PC-3 (cell line): ENCODE data around the gene RPL32. TPM values are rescaled to one million over a fixed set of nuclear protein-coding genes. Genes with fewer than 3 reads are reported as not detected.

ENCODE experiments used
- ATAC-seq: fragments of 200-7000 bp; cut with Tn5 transposase; 2 replicates; pipeline ENCODE4 v1.9.1; 2020; ENCODE audit warnings: mild to moderate bottlenecking, moderate library complexity
- BruUV-seq: library from RNA; stranded (reverse); fragments of 400-500 nt; replicated peaks from 2 replicates; lab custom pipeline; 2021; lab: Mats Ljungman, UMichigan
- CTCF ChIA-PET: fragments of 300-600 bp; sonication (Branson Sonifier 250); formaldehyde crosslinking; loops from one replicate; lab custom pipeline; 2022; ENCODE audit warnings: antibody characterized with exemption; lab: Charles Lee
- POLR2A ChIA-PET: fragments of 300-600 bp; sonication (Branson Sonifier 250); formaldehyde crosslinking; loops from one replicate; lab custom pipeline; 2022; ENCODE audit warnings: antibody characterized with exemption; ENCODE audit not compliant: unreplicated experiment; lab: Charles Lee
- DNase-seq: peaks from one replicate; pipeline ENCODE4 v3.0.0-alpha.2; 2015
- H2AFZ ChIP-seq: fragments of 300-600 bp; sonication (generic); 2 replicates; pipeline ENCODE4 v1.6.0; 2016; ENCODE audit warnings: antibody characterized with exemption, low read length
- H3F3A ChIP-seq: fragments of 300-600 bp; sonication (generic); one replicate; pipeline ENCODE4 v1.6.0; 2017; ENCODE audit warnings: antibody characterized with exemption, low read length, control low read depth, mild to moderate bottlenecking; ENCODE audit not compliant: unreplicated experiment
- H3K27ac ChIP-seq: fragments of 300-600 bp; sonication (generic); 2 replicates; pipeline ENCODE4 v1.5.1; 2016; ENCODE audit warnings: mild to moderate bottlenecking, low read length
- H3K27me3 ChIP-seq: fragments of 300-600 bp; sonication (generic); 2 replicates; pipeline ENCODE4 v1.6.1; 2016; ENCODE audit warnings: low read length, mixed read lengths
- H3K36me3 ChIP-seq: fragments of 300-600 bp; sonication (generic); 2 replicates; pipeline ENCODE4 v1.6.1; 2016; ENCODE audit warnings: low read depth, mixed run types, low read length, mixed read lengths
- H3K4me1 ChIP-seq: fragments of 300-600 bp; sonication (generic); 2 replicates; pipeline ENCODE4 v1.5.1; 2016; ENCODE audit warnings: low read length; ENCODE audit not compliant: insufficient read depth
- H3K4me2 ChIP-seq: fragments of 300-600 bp; sonication (generic); 2 replicates; pipeline ENCODE4 v1.6.0; 2016; ENCODE audit warnings: low read length
- H3K4me3 ChIP-seq: fragments of 300-600 bp; sonication (generic); 2 replicates; pipeline ENCODE4 v1.5.1; 2016; ENCODE audit warnings: mild to moderate bottlenecking, low read length, mixed read lengths
- H3K79me2 ChIP-seq: fragments of 300-600 bp; sonication (generic); 2 replicates; pipeline ENCODE4 v1.6.1; 2017; ENCODE audit warnings: low read length, mixed read lengths
- H3K9ac ChIP-seq: fragments of 300-600 bp; sonication (generic); 2 replicates; pipeline ENCODE4 v1.6.0; 2016; ENCODE audit warnings: mild to moderate bottlenecking, low read length
- H3K9me2 ChIP-seq: fragments of 300-600 bp; sonication (generic); replicated peaks from 2 replicates; pipeline ENCODE4 v1.6.1; 2016; ENCODE audit warnings: mixed run types, low read length, mixed read lengths
- H3K9me3 ChIP-seq: fragments of 300-600 bp; sonication (generic); 2 replicates; pipeline ENCODE4 v1.6.1; 2016; ENCODE audit warnings: low read length, mixed read lengths
- H4K20me1 ChIP-seq: fragments of 300-600 bp; sonication (generic); 2 replicates; pipeline ENCODE4 v1.6.1; 2016; ENCODE audit warnings: low read length, mixed read lengths
- CTCF ChIP-seq: fragments of 300-600 bp; sonication (generic); conservative IDR thresholded peaks from 2 replicates; pipeline ENCODE4 v1.5.1; 2017; ENCODE audit warnings: antibody characterized with exemption, low read depth, mild to moderate bottlenecking, low read length
- EZH2 ChIP-seq: fragments of 300-600 bp; sonication (generic); IDR thresholded peaks from one replicate; pipeline ENCODE4 v1.6.1; 2017; ENCODE audit warnings: antibody characterized with exemption, mild to moderate bottlenecking, low read length; ENCODE audit not compliant: unreplicated experiment
- EZH2phosphoT487 ChIP-seq: fragments of 300-600 bp; sonication (generic); IDR thresholded peaks from 2 replicates; pipeline ENCODE4 v1.6.1; 2018; ENCODE audit warnings: mild to moderate bottlenecking, antibody characterized with exemption, low read length, borderline replicate concordance
- intact Hi-C: fragments of 100-400 bp; cut with micrococcal nuclease; formaldehyde crosslinking; loops from 2 replicates; pipeline ENCODE4 v1.9.0; 2023
- total RNA-seq: library from RNA; depleted of rRNA; stranded (reverse); fragments of >200 nt; gene quantifications from 2 replicates; pipeline ENCODE4 v1.2.3, GENCODE V29; 2014

The RPL32 gene
- total RNA-seq, 1 experiment from 2014 or later, result 2,663 TPM

GRCh38 chr3:12815078-12815477, 26.3 kb downstream of the RPL32 start:
- no peaks in the 10 kb centered on the region for H3K79me2 ChIP-seq
- CTCF ChIA-PET, result interaction anchor here (0.6 kb wide), 1 partner anchor 237 kb away, joined by 4 read pairs; no protein-coding TSS in a partner anchor
- no peaks in the 10 kb centered on the region for H4K20me1 ChIP-seq
- intact Hi-C loops, result no loop called here
- no peaks in the 10 kb centered on the region for H3K4me1 ChIP-seq
- no peak overlapping the region for H3K4me2 ChIP-seq
- no peaks in the 10 kb centered on the region for H3K9me2 ChIP-seq
- BruUV-seq, result no TSS peak
- no peak overlapping the region for H3K27ac ChIP-seq
- no peak overlapping the region for H3K4me3 ChIP-seq
- H3F3A ChIP-seq, result no peaks in the 10 kb centered on the region
- H2AFZ ChIP-seq, result no peak overlapping the region
- ATAC-seq (no peak), DNase-seq (no peak)
- H3K27me3 ChIP-seq, result no peaks in the 10 kb centered on the region
- POLR2A ChIA-PET, result no interaction called here
- TF ChIP-seq EZH2phosphoT487, result no peak
- TF ChIP-seq CTCF, result no peak
- no peak for TF ChIP-seq EZH2
- H3K36me3 ChIP-seq, result no peaks in the 10 kb centered on the region
- H3K9me3 ChIP-seq, result no peaks in the 10 kb centered on the region
- H3K9ac ChIP-seq, result no peak overlapping the region

GRCh38 chr3:12813967-12814366, 27.4 kb downstream of the RPL32 start:
- Histone ChIP-seq H3K4me2 (no peak overlapping the region), H3K36me3 (no peaks in the 10 kb centered on the region), H3K27me3 (no peaks in the 10 kb centered on the region), H3K9ac (no peak overlapping the region), H3K9me3 (no peaks in the 10 kb centered on the region), H3F3A (no peaks in the 10 kb centered on the region), H3K4me1 (peaks cover 5% of the 10 kb centered on the region; the same call in 1 of the 2 replicates), H3K4me3 (no peak overlapping the region), H4K20me1 (no peaks in the 10 kb centered on the region), H3K27ac (no peak overlapping the region), H3K9me2 (no peaks in the 10 kb centered on the region), H2AFZ (no peak overlapping the region), H3K79me2 (no peaks in the 10 kb centered on the region)
- ChIA-PET POLR2A (no interaction called here), CTCF (no interaction called here)
- TF ChIP-seq CTCF (no peak), EZH2 (no peak), EZH2phosphoT487 (no peak)
- intact Hi-C loops, result no loop called here
- no TSS peak for BruUV-seq
- ATAC-seq, result no peak
- no peak for DNase-seq

GRCh38 chr3:12812812-12813211, 28.6 kb downstream of the RPL32 start:
- ATAC-seq (no peak), DNase-seq (no peak)
- no peak overlapping the region for H3K4me3 ChIP-seq
- H3K4me2 ChIP-seq, result no peak overlapping the region
- no peaks in the 10 kb centered on the region for H3K79me2 ChIP-seq
- H3K27me3 ChIP-seq, result no peaks in the 10 kb centered on the region
- no peak overlapping the region for H3K9ac ChIP-seq
- H3F3A ChIP-seq, result no peaks in the 10 kb centered on the region
- peaks cover 5% of the 10 kb centered on the region; the same call in 1 of the 2 replicates for H3K4me1 ChIP-seq
- no peaks in the 10 kb centered on the region for H4K20me1 ChIP-seq
- BruUV-seq, result no TSS peak
- no peaks in the 10 kb centered on the region for H3K9me3 ChIP-seq
- POLR2A ChIA-PET, result no interaction called here
- no peak overlapping the region for H3K27ac ChIP-seq
- H3K9me2 ChIP-seq, result no peaks in the 10 kb centered on the region
- CTCF ChIA-PET, result interaction anchor here (1.1 kb wide), 1 partner anchor 10 kb away, joined by 4 read pairs; no protein-coding TSS in a partner anchor
- TF ChIP-seq EZH2 (no peak), CTCF (no peak), EZH2phosphoT487 (no peak)
- no peaks in the 10 kb centered on the region for H3K36me3 ChIP-seq
- intact Hi-C loops, result no loop called here
- no peak overlapping the region for H2AFZ ChIP-seq
